ENCODE data around the gene SYNPO2.

DNA sequence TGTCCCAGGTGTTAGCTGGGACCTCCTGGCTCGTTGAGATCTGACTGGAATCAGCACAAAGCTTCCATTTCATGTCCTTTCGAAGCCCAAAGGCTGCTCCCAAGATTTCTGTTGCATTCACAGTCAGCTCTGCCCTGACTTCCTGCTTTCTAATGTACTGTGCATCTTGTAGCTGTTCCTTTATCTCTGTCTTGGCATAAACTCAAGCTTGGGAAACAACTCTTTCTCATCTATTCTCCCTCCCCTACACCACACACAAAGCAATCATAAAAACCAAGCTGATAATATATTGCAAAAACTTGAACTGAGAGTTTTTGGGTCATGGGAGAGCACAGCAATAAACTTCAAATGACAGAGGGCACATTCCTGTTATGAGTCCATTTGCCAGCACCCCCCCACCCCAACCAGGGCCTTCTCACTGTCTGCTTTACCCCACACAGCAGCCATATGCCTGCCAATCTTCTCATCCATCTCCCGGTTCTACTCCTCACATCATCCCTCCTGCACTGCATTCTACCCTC lies 76.3 kb downstream of the SYNPO2 start:
- no peak for TF ChIP-seq CTCF (IDR thresholded peaks at IDR 0.05)
- no peak for TF ChIP-seq POLR2A (IDR thresholded peaks at IDR 0.05)
